Gastrocnemius medialis (tissue), 4 donors: ENCODE results near the gene NFE2L3. TPM values are rescaled to one million over a fixed set of nuclear protein-coding genes. Genes with fewer than 3 reads are reported as not detected.
"Not testable (repeated sequence)": the region's sequence is repeated elsewhere in the genome, so short reads cannot be mapped to it uniquely, and the experiment has no call there.

Experiments used
- ATAC-seq, 2 donors: fragments of 150-250 bp; one replicate each; pipeline ENCODE4 v1.9.1; 2016
- DNase-seq, 2 donors: peaks; one replicate each; pipeline ENCODE4 v3.0.0-alpha.2; 2019
- H3K27ac ChIP-seq, 4 donors: fragments of 200-600 bp; sonication (generic); 1 replicate in 1 of 4; 2 replicates in 3 of 4; pipeline ENCODE4 v1.5.1; 2016 to 2018; ENCODE audit warnings: mild to moderate bottlenecking in 2 of 4, moderate library complexity in 1 of 4
- H3K27me3 ChIP-seq, 3 donors: fragments of 200-600 bp; sonication (generic) in 2 of 3; 1 replicate in 1 of 3; 2 replicates in 2 of 3; pipeline versions ENCODE4 v1.5.1 to v1.6.0; 2016 to 2019; ENCODE audit warnings: mild to moderate bottlenecking in 1 of 3, moderate library complexity in 1 of 3
- H3K36me3 ChIP-seq, 2 donors: fragments of 200-600 bp; sonication (generic) in 1 of 2; one replicate each; pipeline ENCODE4 v1.5.1; 2017 to 2018
- H3K4me1 ChIP-seq, 2 donors: fragments of 200-600 bp; sonication (generic) in 1 of 2; one replicate each; pipeline ENCODE4 v1.5.1; 2016 to 2017; ENCODE audit warnings: mild to moderate bottlenecking in 2 of 2
- H3K4me3 ChIP-seq, 4 donors: fragments of 200-600 bp; sonication (generic) in 3 of 4; 1 replicate in 1 of 4; 2 replicates in 3 of 4; pipeline ENCODE4 v1.5.1; 2016 to 2019; ENCODE audit warnings: mild to moderate bottlenecking in 2 of 4
- H3K9me3 ChIP-seq, 3 donors: fragments of 200-600 bp; sonication (generic) in 2 of 3; 1 replicate in 1 of 3; 2 replicates in 2 of 3; pipeline ENCODE4 v1.5.1; 2016 to 2019
- POLR2A ChIP-seq, 2 donors: fragments of 450-650 bp; IDR thresholded peaks; one replicate each; pipeline ENCODE4 v1.6.1; 2017; ENCODE audit warnings: antibody characterized with exemption in 2 of 2, mild to moderate bottlenecking in 2 of 2, moderate library complexity in 2 of 2
- in situ Hi-C, 4 donors: fragments of 200-750 bp; cut with MboI; loops; one replicate each; pipeline versions ENCODE4 v1.15.0 to v1.8.0; 2017; ENCODE audit warnings: low sequenced_read_pairs in 4 of 4
- intact Hi-C: fragments of 100-400 bp; cut with DNase I; formaldehyde crosslinking; loops from one replicate; pipeline ENCODE4 v1.15.1; 2023; ENCODE audit warnings: low total_unique reads
- total RNA-seq, 4 donors: library from RNA; depleted of rRNA; stranded (reverse); fragments of >200 nt; gene quantifications; one replicate each; pipeline versions ENCODE4 v1.1.0 to v1.2.3, GENCODE V29; 2016
- TF ChIP-seq, protein P1 (sequence below), 5 experiments: fragments of 450-650 bp in 3 of 5; fragments of 200-600 bp in 2 of 5; sonication (generic) in 2 of 5; IDR thresholded peaks in 4 of 5; conservative IDR thresholded peaks in 1 of 5; 1 replicate in 4 of 5; 2 replicates in 1 of 5; pipeline ENCODE4 v1.5.1; 2016 to 2019; ENCODE audit warnings: antibody characterized with exemption in 5 of 5, mild to moderate bottlenecking in 3 of 5, moderate library complexity in 3 of 5

The NFE2L3 gene
- total RNA-seq, 4 donors from 2014 or later: 1.1 to 6.2 (median 1.7) TPM

DNA sequence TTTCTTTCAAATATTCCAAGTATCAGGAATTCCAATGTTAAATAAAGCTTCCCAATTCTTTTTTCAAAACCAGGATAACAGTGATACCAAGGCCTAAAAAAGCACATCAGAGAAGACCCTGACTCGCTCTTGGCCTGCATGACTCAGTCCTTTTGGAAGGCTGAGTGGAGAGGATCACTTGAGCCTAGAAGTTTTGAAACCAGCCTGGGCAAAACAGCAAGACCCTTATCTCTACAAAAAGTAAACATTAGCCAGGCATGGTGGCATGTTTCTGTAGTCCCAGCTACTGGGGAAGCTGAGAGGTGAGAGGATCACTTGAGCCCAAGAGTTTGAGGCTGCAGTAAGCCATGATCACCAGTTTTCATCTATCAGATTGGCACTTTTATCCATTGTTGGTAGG, 18.7 kb downstream of the NFE2L3 start:
- Histone ChIP-seq H3K9me3 (no peaks in the 10 kb centered on the region), H3K4me1 (no peaks in the 10 kb centered on the region), H3K27ac (no peak overlapping the region), H3K4me3 (no peak overlapping the region), H3K27me3 (no peaks in the 10 kb centered on the region), H3K36me3 (peaks cover 0 to 64% of the 10 kb centered on the region in 2 donors)
- intact Hi-C loops: no loop called here
- ATAC-seq: no peak
- TF ChIP-seq POLR2A (IDR thresholded peaks at IDR 0.05): no peak
- TF ChIP-seq, protein P1, sequence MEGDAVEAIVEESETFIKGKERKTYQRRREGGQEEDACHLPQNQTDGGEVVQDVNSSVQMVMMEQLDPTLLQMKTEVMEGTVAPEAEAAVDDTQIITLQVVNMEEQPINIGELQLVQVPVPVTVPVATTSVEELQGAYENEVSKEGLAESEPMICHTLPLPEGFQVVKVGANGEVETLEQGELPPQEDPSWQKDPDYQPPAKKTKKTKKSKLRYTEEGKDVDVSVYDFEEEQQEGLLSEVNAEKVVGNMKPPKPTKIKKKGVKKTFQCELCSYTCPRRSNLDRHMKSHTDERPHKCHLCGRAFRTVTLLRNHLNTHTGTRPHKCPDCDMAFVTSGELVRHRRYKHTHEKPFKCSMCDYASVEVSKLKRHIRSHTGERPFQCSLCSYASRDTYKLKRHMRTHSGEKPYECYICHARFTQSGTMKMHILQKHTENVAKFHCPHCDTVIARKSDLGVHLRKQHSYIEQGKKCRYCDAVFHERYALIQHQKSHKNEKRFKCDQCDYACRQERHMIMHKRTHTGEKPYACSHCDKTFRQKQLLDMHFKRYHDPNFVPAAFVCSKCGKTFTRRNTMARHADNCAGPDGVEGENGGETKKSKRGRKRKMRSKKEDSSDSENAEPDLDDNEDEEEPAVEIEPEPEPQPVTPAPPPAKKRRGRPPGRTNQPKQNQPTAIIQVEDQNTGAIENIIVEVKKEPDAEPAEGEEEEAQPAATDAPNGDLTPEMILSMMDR (IDR thresholded peaks at IDR 0.05 in 4 of 5, conservative IDR thresholded peaks at IDR 0.05 in 1 of 5): no peak
- DNase-seq: no peak
- in situ Hi-C loops: no loop called here

DNA sequence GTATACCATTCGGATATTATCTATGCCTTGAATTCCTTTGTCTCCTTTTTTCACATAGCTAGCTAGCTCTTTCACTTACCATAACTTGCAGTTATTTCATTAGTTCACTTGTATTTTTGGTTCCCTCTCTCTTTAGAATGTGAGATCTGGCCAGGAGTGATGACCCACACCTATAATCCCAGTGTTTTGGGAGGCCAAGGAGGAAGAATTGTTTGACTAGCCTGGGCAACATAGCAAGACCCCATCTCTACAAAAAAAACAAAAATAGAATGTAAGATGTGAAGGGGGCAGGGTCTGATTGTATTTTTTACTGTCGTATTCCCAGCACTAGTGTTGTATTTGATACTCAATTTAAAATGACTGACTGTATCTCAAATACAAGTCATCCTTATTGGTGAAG, 19.6 kb downstream of the NFE2L3 start:
- DNase-seq (no peak), ATAC-seq (no peak)
- no peak overlapping the region for H3K4me3 ChIP-seq
- peaks cover 0 to 64% of the 10 kb centered on the region in 2 donors for H3K36me3 ChIP-seq
- TF ChIP-seq, protein P1 (IDR thresholded peaks at IDR 0.05 in 4 of 5, conservative IDR thresholded peaks at IDR 0.05 in 1 of 5): no peak
- no peak for TF ChIP-seq POLR2A (IDR thresholded peaks at IDR 0.05)
- intact Hi-C loops: no loop called here
- H3K27me3 ChIP-seq: no peaks in the 10 kb centered on the region
- no peaks in the 10 kb centered on the region for H3K9me3 ChIP-seq
- in situ Hi-C loops: no loop called here
- H3K4me1 ChIP-seq: no peaks in the 10 kb centered on the region
- H3K27ac ChIP-seq: no peak overlapping the region

DNA sequence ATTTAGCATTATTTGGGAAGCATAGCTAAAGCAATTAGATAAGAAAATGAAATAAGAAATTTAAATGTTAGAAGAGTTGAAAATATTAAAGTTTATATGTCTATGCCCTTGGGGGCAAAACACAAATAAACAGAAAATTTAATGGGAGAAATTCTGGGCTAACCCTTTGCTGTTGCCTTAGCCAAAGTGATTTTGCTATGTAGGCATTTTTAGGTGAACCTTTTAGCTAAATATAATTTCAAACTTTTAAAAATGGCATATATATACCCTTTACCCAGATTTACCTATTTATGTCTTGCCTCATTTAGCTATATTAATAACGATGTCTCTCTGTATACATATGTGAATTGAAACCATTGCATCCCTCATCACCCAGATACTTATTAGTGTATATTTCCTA, 20.1 kb downstream of the NFE2L3 start:
- intact Hi-C loops: no loop called here
- H3K4me1 ChIP-seq: no peaks in the 10 kb centered on the region
- no peak for DNase-seq

DNA sequence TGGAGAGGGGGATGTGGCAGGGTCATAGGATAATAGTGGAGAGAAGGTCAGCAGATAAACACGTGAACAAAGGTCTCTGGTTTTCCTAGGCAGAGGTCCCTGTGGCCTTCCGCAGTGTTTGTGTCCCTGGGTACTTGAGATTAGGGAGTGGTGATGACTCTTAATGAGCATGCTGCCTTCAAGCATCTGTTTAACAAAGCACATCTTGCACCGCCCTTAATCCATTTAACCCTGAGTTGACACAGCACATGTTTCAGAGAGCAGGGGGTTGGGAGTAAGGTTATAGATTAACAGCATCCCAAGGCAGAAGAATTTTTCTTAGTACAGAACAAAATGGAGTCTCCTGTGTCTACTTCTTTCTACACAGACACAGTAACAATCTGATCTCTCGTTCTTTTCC, 23.9 kb downstream of the NFE2L3 start:
- H3K4me3 ChIP-seq, H3K9me3 ChIP-seq, H3K27me3 ChIP-seq, H3K27ac ChIP-seq, H3K4me1 ChIP-seq, intact Hi-C loops, DNase-seq, ATAC-seq: not testable (repeated sequence)
- in situ Hi-C loops: loop anchor here in 2 of 4 donors (25.0 kb wide), 2 partner anchors 314 to 1011 kb away; partner anchors contain the start of gene HOXA11 (in 2 of the 2)
- peaks cover 0 to 30% of the 10 kb centered on the region in 2 donors for H3K36me3 ChIP-seq

More for the DNA sequence above, 20.1 kb downstream of the NFE2L3 start:
- H3K27me3 ChIP-seq: no peaks in the 10 kb centered on the region
- H3K9me3 ChIP-seq: no peaks in the 10 kb centered on the region
- no peak overlapping the region for H3K27ac ChIP-seq
- peaks cover 0 to 64% of the 10 kb centered on the region in 2 donors for H3K36me3 ChIP-seq
- H3K4me3 ChIP-seq: no peak overlapping the region
- TF ChIP-seq, protein P1 (IDR thresholded peaks at IDR 0.05 in 4 of 5, conservative IDR thresholded peaks at IDR 0.05 in 1 of 5): no peak
- TF ChIP-seq POLR2A (IDR thresholded peaks at IDR 0.05): no peak
- in situ Hi-C loops: no loop called here
- ATAC-seq: no peak

DNA sequence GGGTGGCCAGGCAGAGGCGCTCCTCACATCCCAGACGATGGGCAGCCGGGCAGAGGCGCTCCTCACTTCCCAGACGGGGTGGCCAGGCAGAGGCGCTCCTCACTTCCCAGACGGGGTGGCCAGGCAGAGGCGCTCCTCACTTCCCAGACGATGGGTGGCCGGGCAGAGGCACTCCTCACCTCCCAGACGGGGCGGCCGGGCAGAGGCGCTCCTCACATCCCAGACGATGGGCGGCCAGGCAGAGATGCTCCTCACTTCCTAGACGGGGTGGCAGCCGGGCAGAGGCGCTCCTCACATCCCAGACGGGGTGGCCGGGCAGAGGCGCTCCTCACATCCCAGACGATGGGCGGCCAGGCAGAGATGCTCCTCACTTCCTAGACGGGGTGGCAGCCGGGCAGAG, 24.7 kb downstream of the NFE2L3 start:
- DNase-seq, H3K4me1 ChIP-seq, H3K9me3 ChIP-seq, intact Hi-C loops, H3K27me3 ChIP-seq, H3K4me3 ChIP-seq, ATAC-seq, H3K27ac ChIP-seq: not testable (repeated sequence)
- H3K36me3 ChIP-seq: peaks cover 0 to 22% of the 10 kb centered on the region in 2 donors
- in situ Hi-C loops: loop anchor here in 2 of 4 donors (25.0 kb wide), 2 partner anchors 314 to 1011 kb away; partner anchors contain the start of gene HOXA11 (in 2 of the 2)

DNA sequence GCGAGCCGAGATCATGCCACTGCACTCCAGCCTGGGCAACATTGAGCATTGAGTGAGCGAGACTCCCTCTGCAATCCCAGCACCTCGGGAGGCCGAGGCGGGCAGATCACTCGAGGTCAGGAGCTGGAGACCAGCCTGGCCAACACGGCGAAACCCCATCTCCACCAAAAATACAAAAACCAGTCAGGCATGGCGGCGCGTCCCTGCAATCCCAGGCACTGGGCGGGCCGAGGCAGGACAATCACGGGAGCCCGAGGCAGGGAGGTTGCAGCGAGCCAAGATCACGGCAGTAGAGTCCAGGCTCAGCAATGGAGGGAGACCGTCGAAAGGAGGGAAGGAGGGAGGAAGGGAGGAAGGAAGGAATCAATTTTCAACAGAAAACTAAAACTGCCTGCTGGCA, 25.3 kb downstream of the NFE2L3 start:
- in situ Hi-C loops: loop anchor here in 2 of 4 donors (25.0 kb wide), 2 partner anchors 315 to 1010 kb away; partner anchors contain the start of gene HOXA11 (in 2 of the 2)
- H3K4me1 ChIP-seq, H3K27ac ChIP-seq, H3K9me3 ChIP-seq, H3K27me3 ChIP-seq, ATAC-seq, DNase-seq, H3K4me3 ChIP-seq, intact Hi-C loops: not testable (repeated sequence)
- peaks cover 0 to 18% of the 10 kb centered on the region in 2 donors for H3K36me3 ChIP-seq
